Measurements from ENCODE around the gene CAB39. TPM values are rescaled to one million over a fixed set of nuclear protein-coding genes. Genes with fewer than 3 reads are reported as not detected.

The CAB39 gene
- total and polyA plus RNA-seq, 2 experiments from 2014 or later: 18.7 to 67.5 TPM

DNA sequence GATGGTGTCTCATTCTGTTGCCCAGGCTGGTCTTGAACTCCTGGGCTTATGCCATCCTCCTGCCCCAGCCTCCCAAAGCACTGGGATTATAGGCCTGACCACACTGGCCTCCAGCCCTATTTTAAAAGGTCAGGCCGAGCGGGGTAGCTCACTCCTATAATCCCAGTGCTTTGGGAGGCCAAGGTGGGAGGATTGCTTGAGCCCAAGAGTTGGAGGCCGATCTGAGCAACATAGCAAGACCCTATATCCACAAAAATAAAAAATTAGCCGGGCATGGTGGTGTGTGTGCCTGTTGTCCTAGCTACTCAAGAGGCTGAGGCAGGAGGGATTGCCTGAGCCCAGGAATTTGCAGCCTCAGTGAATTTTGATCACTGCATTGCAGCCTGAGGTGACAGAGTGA is 3.9 kb downstream of the CAB39 start (continued):
- TF ChIP-seq EZH2 (IDR thresholded peaks at IDR 0.05; ENCODE audit: low read depth, unreplicated experiment): no peak
- TF ChIP-seq ZNF114 (CRISPR knock-in tag; IDR thresholded peaks at IDR 0.05): no peak
- TF ChIP-seq NANOG (IDR thresholded peaks at IDR 0.05; ENCODE audit: borderline replicate concordance): no peak
- no peak for TF ChIP-seq ZNF331 (CRISPR knock-in tag; IDR thresholded peaks at IDR 0.05; ENCODE audit: low read depth)
- TF ChIP-seq, protein P1, sequence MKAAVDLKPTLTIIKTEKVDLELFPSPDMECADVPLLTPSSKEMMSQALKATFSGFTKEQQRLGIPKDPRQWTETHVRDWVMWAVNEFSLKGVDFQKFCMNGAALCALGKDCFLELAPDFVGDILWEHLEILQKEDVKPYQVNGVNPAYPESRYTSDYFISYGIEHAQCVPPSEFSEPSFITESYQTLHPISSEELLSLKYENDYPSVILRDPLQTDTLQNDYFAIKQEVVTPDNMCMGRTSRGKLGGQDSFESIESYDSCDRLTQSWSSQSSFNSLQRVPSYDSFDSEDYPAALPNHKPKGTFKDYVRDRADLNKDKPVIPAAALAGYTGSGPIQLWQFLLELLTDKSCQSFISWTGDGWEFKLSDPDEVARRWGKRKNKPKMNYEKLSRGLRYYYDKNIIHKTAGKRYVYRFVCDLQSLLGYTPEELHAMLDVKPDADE (IDR thresholded peaks at IDR 0.05): no peak

DNA sequence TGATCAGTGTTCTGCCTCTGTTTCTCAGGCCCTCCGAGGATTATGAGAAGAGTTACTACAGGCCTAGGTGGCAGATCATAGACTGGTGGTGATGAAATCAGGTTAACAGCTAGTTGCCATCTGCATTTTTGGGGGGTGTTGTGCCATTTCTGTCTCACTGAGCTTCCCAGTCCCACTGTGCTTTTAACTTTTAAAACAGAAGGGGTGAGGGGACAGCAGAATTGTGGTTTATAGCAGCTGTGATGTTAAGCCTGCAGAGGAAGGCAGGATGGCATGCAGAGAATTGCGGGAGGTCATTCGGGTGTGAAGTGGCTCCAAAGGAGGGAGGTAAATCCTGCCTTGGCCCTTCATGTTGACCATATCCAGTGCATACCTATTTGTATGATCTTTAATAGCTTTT is 5.0 kb downstream of the CAB39 start:
- peaks cover 70% of the 10 kb centered on the region for H3K4me1 Mint-ChIP-seq
- peak overlapping the region; percentile 47 for H3K4me3 Mint-ChIP-seq
- Histone ChIP-seq H2AFZ (no peak overlapping the region), H3K4me2 (peak overlapping the region; percentile 70), H3K27ac (ENCODE audit: low read depth) (peak overlapping the region; percentile 80), H3F3A (replicated peaks; ENCODE audit: low read depth) (no peaks in the 10 kb centered on the region), H3K4me3 (0 out of 2 replicates have a peak overlapping the region, but pooled peaks have one; percentile 26), H3K27me3 (ENCODE audit: insufficient read depth) (no peaks in the 10 kb centered on the region), H3K79me2 (replicated peaks; ENCODE audit: insufficient read depth) (peaks cover 92% of the 10 kb centered on the region), H3K36me3 (ENCODE audit: insufficient read depth) (no peaks in the 10 kb centered on the region), H4K20me1 (replicated peaks; ENCODE audit: insufficient read depth) (peaks cover 16% of the 10 kb centered on the region; the same call in 1 of the 2 replicates), H3K4me1 (ENCODE audit: insufficient read depth) (peaks cover 70% of the 10 kb centered on the region), H3K9me2 (ENCODE audit: insufficient read depth) (no peaks in the 10 kb centered on the region)
- peaks cover 7% of the 10 kb centered on the region for H3K27me3 Mint-ChIP-seq (ENCODE audit: insufficient read depth, low read depth, poor library complexity)
- TF ChIP-seq, protein P1 (IDR thresholded peaks at IDR 0.05): no peak
- TF ChIP-seq ZNF331 (CRISPR knock-in tag; IDR thresholded peaks at IDR 0.05; ENCODE audit: low read depth) (no peak), ZNF114 (CRISPR knock-in tag; IDR thresholded peaks at IDR 0.05) (no peak), STAT1 (IDR thresholded peaks at IDR 0.05; ENCODE audit: unreplicated experiment) (no peak), EZH2 (IDR thresholded peaks at IDR 0.05; ENCODE audit: low read depth, unreplicated experiment) (no peak), EZH2phosphoT487 (IDR thresholded peaks at IDR 0.05; ENCODE audit: unreplicated experiment) (no peak)
- TF ChIP-seq, protein P2, sequence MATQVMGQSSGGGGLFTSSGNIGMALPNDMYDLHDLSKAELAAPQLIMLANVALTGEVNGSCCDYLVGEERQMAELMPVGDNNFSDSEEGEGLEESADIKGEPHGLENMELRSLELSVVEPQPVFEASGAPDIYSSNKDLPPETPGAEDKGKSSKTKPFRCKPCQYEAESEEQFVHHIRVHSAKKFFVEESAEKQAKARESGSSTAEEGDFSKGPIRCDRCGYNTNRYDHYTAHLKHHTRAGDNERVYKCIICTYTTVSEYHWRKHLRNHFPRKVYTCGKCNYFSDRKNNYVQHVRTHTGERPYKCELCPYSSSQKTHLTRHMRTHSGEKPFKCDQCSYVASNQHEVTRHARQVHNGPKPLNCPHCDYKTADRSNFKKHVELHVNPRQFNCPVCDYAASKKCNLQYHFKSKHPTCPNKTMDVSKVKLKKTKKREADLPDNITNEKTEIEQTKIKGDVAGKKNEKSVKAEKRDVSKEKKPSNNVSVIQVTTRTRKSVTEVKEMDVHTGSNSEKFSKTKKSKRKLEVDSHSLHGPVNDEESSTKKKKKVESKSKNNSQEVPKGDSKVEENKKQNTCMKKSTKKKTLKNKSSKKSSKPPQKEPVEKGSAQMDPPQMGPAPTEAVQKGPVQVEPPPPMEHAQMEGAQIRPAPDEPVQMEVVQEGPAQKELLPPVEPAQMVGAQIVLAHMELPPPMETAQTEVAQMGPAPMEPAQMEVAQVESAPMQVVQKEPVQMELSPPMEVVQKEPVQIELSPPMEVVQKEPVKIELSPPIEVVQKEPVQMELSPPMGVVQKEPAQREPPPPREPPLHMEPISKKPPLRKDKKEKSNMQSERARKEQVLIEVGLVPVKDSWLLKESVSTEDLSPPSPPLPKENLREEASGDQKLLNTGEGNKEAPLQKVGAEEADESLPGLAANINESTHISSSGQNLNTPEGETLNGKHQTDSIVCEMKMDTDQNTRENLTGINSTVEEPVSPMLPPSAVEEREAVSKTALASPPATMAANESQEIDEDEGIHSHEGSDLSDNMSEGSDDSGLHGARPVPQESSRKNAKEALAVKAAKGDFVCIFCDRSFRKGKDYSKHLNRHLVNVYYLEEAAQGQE (IDR thresholded peaks at IDR 0.05; ENCODE audit: unreplicated experiment): no peak
- H3K9me3 Mint-ChIP-seq: no peaks in the 10 kb centered on the region
- H3K36me3 Mint-ChIP-seq (ENCODE audit: low read depth): peaks cover 19% of the 10 kb centered on the region; the same call in 2 of the 3 replicates
- DNase-seq (ENCODE audit: low spot score) (peak; percentile 62), ATAC-seq (peak; percentile 22)
- peak overlapping the region; percentile 88 for H3K27ac Mint-ChIP-seq
